Measurements from ENCODE around the gene CORO2A.

CORO2A gene

DNA sequence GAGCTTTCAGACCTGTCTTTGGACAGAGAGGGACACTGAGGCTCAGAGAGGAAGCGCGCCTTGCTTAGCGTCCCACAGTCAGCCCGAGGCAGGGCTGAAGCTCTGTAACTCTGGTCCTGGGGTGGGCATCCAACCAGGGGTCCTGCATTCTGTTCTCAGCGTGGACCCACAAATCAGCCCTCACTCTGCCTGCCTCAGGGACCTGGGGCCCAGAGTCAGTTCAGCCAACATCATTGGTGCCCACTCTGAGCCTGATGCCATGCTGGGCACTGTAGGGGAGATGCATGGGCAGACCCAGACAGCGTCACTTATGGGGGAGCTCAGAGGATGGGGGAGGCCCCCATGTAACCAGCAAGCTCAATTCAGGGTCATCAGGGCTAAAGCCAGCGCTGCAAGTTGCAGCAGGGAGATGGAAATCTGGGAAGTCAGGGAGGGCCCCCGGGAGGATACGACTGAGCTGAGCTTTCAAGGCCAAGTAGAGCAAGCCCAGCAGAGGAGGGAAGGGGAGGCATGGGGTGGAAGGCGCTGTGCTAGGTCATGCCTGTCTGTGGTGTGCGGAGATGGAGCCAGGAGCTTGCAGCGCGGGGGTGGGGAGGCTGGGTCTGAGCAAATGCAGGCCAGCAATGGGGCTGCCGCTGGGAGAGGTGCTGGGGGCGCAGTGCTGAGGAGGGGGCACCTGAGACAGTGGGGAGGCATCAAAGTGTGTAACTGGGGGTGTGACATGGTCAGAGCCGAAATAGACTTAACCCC, 21.1 kb downstream of the CORO2A start:
- DNase-seq (ENCODE audit: low spot score), result no peak

GRCh38 chr9:98168941-98169488, 23.4 kb downstream of the CORO2A start:
- DNase-seq (ENCODE audit: low spot score), result no peak

DNA sequence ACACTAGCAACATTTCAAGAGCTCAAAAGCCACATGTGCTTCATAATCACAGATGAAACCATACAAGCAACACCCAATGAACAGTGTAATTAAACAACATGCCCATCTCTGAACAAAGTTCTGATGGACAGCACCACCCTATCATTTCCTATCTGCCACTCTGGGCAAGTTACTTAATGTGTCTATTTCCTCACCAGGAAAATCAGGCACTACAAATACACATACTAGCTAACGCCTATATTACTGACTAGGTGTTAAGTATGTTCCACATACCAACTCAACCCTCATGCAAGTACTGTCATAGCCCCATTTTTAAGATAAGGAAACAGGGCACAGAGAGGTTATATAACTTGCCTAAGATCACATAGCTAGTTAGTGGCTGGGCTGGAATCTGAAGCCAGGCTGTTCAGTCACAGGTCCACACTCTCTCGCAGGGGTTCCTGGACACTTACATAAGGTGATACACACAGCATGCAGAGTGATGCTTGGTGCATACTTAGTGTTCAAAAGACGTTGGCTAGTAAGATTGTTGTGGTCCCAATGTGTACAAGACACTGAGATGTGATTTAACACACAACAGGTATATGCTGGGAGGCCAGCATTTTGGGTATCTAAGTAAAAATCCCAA, 24.2 kb downstream of the CORO2A start:
- DNase-seq (ENCODE audit: low spot score), result no peak

GRCh38 chr9:98164912-98165311, 27.5 kb downstream of the CORO2A start:
- no peak for DNase-seq (ENCODE audit: low spot score)

GRCh38 chr9:98162613-98163012, 29.8 kb downstream of the CORO2A start:
- no peak for DNase-seq (ENCODE audit: low spot score)

DNA sequence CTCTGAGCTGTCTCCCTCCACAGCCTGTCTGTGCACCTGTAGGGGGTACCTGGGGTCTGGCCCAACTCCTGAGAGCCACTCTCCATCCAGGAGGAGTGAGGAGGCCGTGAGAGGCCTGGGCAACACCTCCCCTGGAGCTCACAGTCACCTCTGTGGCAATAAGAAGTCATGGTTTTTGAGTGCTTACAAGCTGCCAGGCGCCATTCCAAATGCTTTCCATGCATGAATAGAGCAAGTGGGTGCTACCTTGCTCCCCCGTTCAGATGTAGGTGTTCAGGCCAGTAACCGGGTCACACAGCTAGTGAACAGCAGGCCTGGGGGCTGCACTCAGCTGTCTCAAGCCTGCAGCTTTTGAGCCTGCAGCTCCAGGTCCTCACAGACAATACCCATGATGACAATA, 30.6 kb downstream of the CORO2A start:
- no peak for DNase-seq (ENCODE audit: low spot score)

DNA sequence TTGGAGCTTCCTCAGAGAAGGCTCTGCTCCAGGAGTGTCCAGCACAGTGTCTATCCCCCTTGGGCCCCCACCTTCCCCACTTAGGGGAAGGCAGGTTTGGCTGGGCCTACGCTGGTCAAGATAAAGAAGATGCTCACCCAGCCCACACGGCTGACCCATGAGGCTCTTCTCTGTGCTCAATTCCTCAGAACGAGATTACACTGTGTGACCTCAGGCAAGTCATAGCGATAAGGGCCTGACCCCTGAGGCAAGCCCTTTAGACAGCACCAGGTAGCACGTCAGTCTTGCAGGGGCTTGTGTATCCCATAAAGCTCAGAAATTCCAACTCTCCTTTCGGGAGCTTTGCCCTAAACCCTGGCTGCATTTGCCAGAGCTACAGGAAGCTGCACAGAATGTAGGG, 32.6 kb downstream of the CORO2A start:
- DNase-seq (ENCODE audit: low spot score), result no peak

DNA sequence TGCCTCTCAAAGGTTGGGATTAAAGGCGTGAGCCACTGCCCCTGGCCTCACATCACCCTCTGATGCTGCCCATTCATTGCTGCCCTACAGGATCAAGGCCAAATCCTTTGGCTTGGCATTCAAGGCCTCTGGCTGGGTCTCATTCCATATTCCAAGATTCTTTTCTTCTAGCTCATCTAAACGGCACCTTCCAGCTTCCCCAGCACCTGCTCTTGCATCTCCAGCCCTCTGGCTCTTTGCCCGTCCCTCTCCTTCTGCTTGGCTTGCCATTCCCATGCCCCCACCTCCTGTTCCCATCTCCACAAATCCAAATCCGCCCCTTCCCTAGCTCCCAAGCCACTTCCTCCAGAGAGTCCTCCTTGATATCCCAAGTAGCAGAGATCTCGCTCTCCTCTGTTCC, 33.1 kb downstream of the CORO2A start:
- no peak for DNase-seq (ENCODE audit: low spot score)

DNA sequence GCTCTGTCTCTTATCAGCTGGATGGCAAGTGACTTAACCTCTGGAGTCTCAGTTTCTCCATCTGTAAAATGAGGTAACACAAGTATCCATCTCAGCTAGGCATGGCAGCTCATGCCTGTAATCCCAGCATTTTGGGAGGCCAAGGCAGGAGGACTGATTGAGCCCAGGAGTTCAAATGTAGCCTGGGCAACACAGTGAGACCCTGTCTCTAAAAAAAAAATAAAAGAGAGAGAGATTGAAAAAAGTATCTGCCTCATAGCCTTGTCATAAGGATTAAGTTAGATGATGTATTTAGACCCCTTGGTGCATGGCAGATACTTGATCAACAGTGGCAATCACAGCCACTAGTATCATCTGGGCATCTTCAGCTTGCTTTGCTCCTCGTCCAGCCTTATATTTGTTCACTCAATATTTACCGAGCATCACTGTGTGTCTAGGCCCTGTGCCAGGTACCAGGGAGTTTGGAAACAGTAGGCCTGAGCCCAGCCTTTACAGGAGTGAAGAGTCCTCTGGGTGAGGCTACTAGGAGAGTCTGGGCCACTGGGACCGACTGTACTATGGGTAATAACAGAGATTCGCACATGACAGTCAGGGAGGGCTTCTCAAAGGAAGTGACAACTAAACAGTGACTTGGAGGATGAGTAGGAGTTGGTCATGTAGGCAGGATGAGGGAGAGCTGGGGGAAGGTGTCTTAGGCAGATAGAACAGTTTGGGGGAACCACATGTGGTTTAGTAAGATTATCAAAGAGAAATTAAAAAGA, 34.2 kb downstream of the CORO2A start:
- DNase-seq (ENCODE audit: low spot score), result no peak

- no peak for DNase-seq (ENCODE audit: low spot score)
Measured at GRCh38 chr9:98157372-98157771, 35.1 kb downstream of the CORO2A start.

GRCh38 chr9:98154678-98155077, 37.8 kb downstream of the CORO2A start:
- no peak for DNase-seq (ENCODE audit: low spot score)

DNA sequence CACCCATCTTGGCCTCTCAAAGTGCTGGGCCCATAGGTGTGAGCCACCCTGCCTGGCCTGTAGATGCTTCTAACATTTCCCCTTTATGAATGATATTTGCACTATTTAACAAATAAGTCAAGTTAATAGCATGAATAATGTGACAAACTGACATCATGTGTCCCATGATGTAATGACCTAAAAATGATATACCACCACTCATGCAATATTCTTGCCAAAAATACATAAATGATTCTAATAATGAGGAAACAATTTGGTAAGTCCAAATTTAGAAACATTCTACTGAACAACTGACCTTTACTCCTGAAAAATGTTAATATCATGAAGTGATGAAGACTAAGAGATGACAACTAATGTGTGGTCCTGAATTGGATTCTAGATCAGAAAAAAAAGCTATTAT, 39.9 kb downstream of the CORO2A start:
- no peak for DNase-seq (ENCODE audit: low spot score)

- no peak for DNase-seq (ENCODE audit: low spot score)
Measured at GRCh38 chr9:98150721-98151120, 41.7 kb downstream of the CORO2A start.

DNA sequence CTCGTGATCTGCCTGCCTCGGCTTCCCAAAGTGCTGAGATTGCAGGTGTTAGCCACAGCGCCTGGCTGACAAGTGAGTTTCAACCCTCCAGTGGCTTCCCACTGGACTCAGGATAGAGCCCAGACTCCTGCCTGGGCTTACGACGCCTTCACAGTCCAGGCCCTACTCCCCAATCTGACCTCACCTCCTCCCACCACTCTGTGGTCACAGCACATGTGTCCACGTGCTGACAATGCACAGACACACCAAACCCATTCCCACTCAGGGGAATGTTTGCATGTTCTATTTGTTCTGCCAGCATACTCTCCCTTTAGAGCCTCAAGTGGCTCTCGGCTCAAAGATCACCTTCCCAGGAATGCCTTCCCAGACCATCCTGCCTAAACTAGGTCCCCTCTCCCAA, 42.3 kb downstream of the CORO2A start:
- no peak for DNase-seq (ENCODE audit: low spot score)

DNA sequence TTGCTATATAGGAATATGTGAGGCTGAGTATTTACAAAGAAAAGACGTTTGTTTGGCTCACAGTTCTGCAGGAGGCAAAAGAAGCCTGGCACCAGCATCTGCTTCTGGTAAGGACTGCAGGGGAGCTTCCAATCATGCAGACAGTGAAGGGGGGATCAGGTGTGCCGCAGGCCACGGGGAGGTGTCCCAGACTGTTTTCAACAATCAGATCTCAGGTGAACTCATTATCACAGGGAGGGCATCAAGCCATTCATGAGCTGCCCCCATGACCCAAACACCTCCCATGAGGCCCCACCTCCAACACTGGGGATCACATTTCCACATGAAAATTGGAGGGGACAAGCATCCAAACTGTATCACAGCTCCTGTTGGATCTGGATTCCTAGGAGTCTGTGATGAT, 43.0 kb downstream of the CORO2A start:
- no peak for DNase-seq (ENCODE audit: low spot score)

GRCh38 chr9:98148486-98148885, 44.0 kb downstream of the CORO2A start:
- DNase-seq (ENCODE audit: low spot score), result no peak

GRCh38 chr9:98147582-98147981, 44.9 kb downstream of the CORO2A start:
- DNase-seq (ENCODE audit: low spot score), result no peak

DNA sequence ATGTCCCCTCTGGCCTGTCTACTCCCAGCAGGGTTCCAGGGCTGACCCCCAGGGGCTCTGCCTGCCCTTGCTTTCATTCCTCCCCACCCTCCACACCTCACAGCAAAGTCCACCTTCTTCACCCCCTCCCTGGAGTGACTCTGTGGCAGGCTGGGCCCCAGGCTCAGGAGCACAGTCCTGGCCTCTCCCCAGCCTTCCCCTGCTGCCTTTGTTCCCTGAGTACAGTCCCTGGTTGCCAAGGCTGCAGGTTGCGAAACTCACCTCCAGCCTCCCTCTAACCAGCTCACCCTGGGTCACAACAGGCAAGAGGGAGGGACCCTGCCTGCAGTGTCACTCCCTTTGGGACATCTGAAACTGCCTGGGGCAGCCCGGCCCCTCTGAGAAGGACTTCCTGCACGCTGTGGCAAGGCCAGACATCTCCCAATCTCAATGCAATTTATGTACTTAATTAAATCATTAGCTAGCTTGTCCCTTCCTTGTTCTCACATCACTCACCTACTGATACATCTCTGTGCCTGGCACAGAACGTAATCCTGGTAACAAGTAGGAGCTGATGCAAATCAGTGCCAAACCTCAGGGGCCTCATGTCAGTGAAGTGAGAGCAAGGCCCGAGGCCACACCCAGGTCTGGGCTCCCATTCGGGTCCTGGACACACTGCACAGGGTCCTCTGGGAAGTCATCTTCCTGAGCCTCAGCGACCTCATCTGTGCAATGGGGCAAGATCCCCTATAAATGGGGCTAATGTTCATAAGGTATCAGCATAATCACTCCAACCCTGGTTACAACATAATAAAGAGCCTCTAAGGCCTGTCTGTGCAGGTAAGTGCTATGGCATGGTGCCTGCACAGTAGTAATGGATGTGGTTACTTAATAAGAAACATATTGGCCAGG, 46.1 kb downstream of the CORO2A start:
- DNase-seq (ENCODE audit: low spot score), result no peak

GRCh38 chr9:98144631-98145030, 47.8 kb downstream of the CORO2A start:
- DNase-seq (ENCODE audit: low spot score), result no peak

GRCh38 chr9:98144076-98144475, 48.4 kb downstream of the CORO2A start:
- no peak for DNase-seq (ENCODE audit: low spot score)

GRCh38 chr9:98142925-98143481, 49.4 kb downstream of the CORO2A start:
- DNase-seq (ENCODE audit: low spot score), result no peak

Data from pons (tissue), 1 donor.